Retina (tissue), 1 donor: ENCODE measurements around the gene EIF3J.
"Not testable (repeated sequence)": the region's sequence is repeated elsewhere in the genome, so short reads cannot be mapped to it uniquely, and the experiment has no call there.

Experiments used
- DNase-seq: peaks from one replicate; pipeline ENCODE4 v3.0.0-alpha.2; 2016

Gene EIF3J

DNA sequence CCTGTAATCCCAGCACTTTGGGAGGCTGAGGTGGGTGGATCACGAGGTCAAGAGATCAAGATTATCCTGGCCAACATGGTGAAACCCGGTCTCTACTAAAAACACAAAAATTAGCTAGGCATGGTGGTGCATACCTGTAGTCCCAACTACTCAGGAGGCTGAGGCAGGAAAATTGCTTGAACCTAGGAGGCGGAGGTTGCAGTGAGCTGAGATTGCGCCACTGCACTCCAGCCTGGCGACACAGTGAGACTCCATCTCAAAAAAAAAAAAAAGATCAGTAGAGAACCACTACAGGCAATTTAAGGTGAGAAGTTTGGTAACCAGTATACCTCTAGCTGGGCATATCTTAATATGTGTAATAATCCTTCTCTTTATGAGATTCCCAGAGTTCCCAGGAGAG, 7.8 kb downstream of the EIF3J start:
- DNase-seq = not testable (repeated sequence)

DNA sequence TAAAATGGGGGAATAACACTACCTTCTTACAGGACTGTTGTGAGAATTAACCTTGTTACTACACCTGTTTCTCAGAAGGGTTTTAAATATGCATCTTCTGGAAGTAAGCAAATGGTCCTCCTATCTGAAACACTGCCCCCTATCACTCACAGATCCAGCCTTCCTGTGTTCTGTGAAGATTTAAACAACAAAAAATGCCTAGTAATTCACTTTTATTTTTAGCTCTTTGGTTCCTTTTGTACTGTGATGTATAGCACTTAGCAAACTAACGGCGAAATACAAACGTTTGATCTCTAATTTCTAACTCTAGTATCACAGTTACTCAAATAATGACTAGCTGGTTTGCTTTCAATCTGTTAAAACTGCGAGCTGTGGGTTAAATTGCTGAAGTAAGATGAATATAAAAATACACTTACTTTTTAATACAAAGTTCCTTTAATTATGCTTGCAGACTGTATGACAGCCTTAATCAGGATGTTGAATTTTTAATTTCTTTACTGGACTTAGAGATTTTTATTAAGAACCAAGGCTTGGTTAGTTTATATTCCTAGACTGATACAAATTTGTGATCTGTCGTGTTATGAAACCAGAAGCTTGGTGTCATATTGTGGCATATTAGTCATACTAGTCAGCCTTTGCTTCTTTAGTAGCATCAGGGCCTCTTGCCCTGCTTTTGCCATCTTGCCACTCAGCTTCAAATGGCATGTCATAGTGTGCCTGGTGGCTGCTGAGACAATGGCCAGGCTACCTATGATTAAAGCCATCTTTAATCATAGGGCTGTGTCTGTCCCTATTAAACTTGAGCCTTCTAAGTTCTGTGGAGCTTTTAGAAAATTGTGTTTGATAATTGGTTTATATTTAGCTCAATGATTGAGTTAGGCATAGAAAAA, 9.2 kb downstream of the EIF3J start:
- no peak for DNase-seq

DNA sequence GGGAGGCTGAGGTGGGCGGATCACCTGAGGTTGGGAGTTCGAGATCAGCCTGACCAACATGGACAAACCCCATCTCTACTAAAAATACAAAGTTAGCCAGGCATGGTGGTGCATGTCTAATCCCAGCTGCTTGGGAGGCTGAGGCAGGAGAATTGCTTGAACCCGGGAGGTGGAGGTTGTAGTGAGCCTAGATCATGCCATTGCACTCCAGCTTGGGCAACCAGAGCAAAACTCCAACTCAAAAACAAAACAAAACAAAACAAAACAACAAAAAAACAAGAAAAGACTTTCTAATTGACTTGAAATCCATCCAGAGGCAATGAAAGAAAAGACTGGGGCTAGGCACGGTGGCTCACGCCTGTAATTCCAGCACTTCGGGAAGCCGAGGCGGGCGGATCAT, 12.2 kb downstream of the EIF3J start:
- not testable (repeated sequence) for DNase-seq

DNA sequence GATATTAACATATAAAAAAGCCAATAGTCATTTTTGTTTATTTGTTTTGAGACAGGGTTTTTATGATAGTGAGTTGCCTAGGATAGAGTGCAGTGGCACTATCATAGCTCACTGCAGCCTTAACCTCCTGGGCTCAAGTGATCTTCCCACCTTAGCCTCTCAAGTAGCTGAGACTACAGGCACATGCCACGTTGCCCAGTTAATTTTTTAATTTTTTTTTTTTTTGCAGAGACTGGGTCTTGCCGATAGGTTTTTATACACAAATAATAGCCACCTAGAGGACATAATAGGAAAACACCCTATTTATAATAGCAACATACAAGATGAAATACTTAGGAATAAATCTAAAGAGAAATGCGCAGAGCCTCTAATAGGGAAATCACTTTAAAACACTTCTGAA, 13.3 kb downstream of the EIF3J start:
- no peak for DNase-seq

DNA sequence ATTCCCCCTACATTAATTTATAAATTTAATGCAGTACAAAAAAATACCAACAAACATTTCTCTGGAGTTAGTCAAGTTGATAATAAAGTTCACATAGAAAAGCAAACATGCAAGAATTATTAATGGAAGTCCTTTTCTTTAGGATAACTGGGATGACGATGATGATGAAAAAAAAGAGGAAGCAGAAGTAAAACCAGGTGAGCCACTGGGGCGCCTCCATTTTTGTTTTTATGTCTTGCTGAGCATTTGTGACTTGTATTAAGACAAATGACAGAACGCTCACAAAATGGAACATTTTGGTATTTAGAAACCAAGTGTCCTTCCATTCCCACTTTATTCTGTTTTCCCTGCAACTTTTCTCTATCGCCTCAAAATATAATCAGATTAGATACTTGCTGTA, 13.8 kb downstream of the EIF3J start:
- DNase-seq = no peak

DNA sequence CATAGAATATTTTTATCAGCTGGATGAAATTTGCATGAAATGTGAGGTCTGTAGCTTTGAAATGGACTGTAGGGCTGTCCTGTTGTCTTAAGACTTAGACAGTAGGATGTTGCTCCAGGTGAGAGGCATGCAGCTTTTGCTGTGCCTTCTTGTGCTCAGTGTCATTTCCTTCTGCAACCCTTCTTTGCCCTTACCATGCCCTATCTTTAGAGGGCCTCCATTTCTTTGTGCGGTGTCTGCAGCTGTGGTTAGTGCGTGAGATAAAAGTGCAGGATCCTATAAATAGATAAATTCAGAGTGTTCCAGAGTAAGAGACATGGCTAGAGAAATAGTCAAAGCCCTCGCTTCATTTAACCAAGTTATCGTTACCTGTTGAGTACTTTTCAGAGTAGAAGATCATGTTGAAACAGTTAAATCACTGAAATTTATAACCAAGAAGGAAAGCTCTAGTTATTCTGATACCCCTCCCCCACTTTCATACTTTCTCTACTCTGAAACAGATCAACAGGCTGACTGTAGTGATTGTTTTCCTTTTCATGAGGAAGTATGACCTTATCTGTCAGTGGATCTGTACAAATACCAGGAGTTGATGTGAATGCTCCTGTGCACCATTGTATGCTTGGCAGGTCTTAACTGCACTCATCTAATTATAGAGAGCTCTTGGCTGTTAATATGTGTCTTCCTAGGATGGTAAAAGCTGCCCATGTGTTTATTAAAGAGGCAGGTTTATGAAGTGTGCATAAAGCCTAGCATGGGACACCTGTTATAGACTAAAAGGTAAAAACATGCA, 18.2 kb downstream of the EIF3J start:
- no peak for DNase-seq

DNA sequence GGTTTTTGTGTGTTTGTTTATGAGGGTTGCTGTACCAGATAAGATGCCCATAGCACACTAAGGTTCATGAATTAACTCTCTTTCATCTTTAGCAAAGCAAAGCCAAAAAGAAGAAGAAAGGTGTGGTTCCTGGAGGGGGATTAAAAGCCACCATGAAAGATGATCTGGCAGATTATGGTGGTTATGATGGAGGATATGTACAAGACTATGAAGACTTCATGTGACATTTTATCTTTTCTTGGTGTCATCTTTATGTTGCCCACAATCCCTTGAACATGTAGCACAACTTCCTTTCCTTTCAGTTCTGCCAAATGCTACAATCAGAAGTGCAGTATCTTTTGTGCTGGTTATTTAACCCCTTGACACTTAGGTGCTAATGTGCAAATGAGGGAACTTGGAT, 24.0 kb downstream of the EIF3J start:
- not testable (repeated sequence) for DNase-seq

DNA sequence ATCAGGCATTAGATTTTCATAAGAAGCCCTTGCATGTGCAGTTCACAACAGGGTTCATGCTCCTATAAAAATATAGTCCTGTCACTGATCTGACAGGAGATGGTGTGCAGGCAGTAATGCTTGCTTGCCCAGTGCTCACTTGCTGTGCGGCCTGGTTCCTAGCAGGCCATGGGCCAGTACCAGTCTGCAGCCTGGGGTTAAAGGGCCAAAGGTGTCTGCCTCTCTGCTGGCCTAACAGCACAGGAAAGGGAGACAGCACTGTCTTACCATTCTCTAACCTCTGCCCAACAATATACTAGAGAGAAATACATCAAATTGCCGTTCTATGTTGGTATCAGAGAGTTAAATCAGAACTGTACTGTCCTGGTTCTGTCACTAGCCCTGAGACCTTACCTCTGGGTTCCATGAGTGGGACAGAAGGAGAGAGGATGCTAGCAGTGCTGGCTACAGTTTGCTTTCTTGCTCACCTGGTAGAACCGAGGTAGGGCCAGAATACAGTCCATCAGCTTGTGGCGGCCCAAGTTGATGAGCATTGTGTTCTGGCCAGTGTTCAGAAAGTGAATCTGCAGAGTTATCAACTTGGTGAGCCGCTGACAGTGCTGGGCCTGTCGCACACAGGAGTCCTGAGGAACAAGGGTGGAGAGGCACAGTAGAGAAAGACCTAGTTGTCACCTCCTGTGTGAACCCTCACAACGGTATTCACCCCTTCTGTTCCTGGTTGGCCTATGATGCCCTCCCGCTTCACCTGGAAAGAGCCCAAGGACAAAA, 28.6 kb downstream of the EIF3J start:
- no peak for DNase-seq

DNA sequence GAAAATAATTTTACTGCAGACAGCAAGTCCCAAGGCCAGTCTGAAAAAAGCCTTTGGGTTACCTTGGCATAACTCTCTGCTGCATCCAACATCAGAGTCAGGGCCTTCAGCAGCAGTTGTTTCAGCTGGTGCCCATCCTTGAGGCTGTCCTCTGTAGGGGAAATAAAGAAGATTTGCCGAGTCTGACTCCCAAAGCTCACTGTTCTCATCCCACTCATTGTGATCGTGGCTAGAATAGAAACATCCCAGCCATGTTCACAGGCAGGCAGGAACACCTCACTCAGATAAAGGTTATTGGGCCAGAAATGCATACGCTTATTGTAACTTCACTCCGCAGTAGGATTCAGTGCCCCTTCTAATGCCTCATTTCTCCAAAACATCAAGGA, 29.2 kb downstream of the EIF3J start:
- DNase-seq = no peak

DNA sequence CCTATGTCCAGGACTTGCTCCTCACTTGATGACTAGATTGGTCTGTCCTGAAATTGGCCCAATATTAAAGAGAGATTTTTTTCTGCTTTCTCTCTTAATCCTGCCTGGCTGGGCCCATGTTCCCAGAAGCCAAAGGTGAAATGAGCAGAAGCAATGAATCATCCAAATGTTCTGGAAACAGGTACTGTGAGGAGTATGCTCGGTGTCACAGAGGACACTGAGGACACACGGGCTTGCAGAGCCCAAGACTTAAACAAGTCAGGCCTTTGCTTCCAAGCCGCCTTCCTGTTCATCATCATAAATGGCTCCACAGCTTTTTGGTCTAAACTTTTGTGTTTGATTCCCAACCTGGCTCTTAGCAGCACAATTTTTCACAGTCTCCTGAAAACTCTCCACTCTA, 31.4 kb downstream of the EIF3J start:
- no peak for DNase-seq

DNA sequence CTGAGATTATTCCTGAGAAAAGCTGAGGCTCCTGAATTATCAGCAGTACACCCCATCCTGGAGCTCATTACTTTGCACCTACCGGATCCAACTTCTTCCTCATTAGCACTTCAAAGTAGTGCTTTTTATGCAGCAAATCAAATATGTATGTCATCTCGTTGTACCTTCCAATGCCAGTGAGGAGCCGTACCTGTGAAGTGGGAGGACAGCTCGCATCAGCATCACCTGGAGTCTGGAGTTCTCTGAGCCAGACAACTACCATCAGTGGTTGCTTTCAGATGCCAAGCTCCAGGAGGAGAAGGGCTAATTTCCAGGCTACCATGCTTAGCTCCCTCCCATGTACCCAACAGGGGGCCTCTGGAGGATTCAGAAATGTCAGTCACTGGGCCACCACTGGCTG, 32.4 kb downstream of the EIF3J start:
- no peak for DNase-seq

DNA sequence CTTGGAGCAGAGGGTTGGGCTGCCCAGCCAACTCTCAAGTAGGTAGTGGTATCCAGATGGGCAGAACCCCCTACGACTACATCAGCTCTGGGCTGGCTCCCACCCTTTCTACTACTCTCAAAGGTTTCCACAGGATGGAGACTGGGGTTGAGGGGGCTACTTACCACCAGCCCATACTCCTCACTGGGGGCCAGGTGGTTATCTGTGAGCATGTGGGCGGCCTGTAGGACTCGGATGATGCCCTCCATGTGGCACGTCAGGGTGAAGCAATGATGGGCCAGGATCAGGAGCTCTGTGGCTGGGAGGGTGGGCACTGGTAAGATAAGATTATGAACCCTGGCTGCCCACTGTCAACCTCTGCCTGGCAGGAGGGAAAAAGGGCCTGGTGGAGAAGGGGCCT, 33.4 kb downstream of the EIF3J start:
- no peak for DNase-seq

DNA sequence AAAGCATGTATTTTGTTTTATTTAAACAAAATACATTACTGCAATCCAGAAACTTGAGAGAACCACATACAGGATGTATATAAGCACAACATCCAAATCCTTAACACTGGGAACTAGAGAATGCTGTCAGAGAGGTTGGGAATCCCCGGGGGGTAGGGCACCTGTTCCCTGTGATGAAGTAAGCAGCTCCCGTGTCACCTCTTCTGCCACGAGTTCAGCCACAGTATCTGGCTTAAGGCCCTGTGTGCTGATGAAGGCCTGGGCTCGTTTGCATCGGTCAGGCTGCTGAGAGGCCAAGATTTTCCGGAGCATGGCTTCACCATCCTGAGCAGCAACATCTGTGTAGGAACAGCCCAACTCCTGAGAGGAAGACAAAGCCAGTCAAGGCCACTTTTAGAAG, 36.4 kb downstream of the EIF3J start:
- DNase-seq = no peak

DNA sequence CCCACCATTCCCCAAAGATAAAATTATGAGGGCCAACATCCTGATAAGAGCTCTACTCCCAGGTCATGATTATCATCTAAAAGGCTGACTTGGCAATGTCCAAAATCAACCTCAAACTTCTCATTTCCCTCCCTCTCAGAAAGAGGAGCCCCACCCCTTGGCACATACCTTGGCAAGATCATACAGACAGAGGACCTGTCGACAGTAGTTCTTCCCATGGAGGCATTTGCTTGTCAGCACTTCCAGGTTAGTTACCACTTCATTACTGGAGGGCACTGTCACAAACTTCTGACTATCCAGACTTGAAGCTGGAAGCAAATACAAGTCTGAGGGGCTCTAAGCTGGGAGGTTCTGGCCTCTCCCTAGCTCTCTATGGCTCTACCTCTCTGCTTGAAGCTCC, 37.8 kb downstream of the EIF3J start:
- DNase-seq = no peak

DNA sequence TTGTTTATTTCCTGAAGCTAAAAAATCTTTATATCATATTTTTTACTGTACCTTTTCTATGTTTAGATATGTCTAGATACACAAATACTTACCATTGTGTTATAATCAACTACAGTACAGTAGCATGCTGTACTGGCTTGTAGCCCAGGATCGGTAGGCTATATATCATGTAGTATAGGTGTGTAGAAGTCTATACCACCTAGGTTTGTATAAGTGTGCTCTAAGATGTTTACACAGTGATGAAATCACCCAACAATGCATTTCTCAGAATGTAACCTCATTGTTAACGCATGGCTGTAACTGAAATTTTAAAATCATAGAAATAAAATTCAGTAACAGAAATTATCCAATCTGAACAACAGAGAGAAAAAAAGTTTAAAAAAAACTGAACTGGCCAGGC, 43.2 kb downstream of the EIF3J start:
- DNase-seq = no peak

DNA sequence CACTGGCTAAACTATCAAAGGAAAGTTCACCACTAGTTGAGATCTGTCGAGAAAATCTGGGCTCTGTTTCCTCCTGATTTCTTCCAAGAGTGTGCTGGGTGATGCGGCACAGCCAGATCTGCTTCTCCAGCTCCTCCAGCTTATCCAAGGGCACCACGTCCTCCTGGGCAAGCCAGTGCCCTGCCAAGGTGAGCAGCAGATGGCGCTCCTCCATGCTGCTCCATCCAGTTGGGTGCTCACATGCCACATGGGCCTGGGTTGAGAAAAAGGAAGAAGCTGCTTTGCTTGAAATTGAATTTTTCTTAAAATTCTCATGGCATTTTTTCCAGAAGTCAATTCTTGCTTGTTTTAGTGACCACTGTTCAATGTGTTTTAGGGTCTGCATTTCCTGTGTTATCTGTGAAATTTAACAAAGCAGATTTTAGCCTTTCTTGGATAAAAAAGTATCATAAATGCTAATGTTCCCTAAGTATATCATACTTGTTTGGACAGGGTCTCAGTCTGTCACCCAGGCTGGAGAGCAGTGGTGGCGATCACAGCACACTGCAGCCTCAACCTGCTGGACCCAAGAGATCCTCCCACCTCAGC, 47.3 kb downstream of the EIF3J start:
- DNase-seq = no peak

DNA sequence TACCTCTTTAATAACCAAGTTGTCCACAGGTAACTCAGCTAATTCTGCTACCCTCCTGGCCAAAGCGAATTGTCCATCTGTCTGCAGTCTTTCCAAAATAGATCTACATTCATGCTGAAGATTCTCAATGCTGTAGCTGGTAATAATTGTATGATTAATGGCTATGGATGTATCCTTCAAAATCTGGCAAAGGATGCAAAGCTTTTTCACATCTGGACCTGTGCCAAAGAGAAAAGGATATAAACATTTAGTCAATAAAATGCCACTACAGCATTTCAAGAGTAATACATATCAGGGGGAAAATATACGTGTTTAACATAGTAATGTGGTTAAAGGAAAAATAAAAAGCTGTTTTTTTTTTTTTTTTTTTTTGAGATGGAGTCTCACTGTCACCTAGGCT, 48.7 kb downstream of the EIF3J start:
- DNase-seq = no peak

DNA sequence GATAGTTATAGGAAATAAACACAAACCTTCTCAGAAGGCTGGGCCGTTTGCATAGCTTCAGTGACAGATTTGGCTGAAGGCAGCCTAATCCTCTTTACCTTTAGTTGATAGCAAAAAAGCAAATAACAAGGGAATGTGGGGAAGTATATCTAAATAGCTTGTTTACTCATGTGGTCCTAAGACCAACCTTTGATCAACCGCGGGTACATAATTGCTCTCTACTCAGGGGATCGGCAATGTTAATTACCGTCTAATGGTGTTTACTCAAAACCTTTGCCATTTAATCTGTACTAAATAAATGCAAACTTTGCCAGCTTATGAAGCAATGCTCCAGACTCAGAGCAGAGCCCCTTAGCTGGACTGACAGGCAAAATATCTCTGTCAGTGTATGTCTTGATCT, 51.6 kb downstream of the EIF3J start:
- DNase-seq = no peak

DNA sequence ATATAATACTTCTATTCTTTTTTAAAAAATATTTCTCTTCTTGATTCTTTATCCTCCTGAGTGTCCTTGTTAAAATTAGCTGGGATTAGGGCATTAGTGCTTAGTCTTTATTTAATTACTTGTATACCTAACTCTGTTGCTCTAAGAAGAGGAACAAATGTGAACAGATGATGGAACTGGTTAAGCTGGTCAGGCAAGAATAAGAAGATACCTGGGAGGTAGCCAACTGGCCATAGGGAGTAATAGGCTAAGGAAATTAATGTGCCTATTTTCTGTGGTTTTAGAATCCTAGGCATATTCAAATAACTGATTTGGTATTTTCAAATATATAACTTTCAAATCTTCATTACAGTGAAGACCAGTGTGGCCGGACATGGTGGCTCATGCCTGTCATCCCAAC, 54.4 kb downstream of the EIF3J start:
- DNase-seq = no peak

DNA sequence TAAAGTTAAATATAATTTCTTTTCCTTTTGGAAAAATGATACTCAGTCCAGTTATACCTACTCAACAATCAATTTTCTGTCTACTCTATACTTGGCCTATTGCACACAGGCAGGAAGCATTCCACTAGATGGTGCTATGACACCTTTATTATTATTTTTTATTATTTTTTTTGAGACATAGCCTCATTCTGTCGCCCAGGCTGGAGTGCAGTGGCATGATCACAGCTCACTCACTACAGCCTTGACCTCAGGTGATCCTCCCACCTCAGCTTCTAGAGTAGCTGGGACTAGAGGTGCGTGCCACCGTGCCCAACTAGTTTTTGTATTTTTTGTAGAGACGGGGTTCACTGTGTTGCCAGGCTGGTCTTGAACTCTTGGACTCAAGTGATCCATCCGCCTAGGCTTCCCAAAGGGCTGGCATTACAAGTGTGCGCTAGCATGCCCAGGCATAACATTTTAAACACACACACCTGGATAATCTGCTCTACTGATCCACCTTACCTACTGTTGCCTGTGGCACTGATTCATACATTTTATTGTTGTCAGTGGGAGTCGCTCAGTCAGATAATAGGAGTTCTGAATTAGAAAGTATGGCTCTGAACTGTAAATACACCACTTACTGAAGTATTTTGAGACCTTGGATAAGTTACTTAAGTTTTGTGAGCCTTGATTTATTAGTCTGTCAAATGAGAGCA, 56.2 kb downstream of the EIF3J start:
- DNase-seq = no peak

DNA sequence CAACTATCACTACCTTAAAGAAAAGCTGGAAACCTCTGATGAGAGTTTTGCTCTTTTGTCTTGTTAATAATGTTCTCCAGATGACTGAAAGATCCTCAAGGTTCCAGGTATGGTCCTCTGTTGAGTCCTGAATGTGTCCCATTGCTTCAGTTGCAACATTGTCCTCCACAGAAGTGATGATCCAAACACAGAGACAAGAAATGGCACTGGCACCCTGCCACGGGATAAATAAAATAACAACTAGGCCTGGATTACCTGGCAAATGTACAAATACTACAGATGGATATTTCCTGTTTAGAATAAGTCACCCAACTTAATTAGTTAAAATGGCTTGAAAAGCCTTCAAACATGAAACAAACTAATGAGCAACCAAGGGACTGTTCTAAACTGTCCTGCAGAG, 58.3 kb downstream of the EIF3J start:
- no peak for DNase-seq
